A172 (cell line): ENCODE data around the gene MICALL2. TPM values are rescaled to one million over a fixed set of nuclear protein-coding genes. Genes with fewer than 3 reads are reported as not detected.

Experiments used
- DNase-seq: peaks from one replicate; pipeline ENCODE4 v3.0.0-alpha.2; 2015; ENCODE audit warnings: low spot score
- total RNA-seq: library from RNA; depleted of rRNA; stranded (reverse); fragments of >200 nt; shearing (Covaris generic); gene quantifications from 2 replicates; pipeline ENCODE4 v1.2.3, GENCODE V29; 2014; rRNA removed

The MICALL2 gene
- 21.2 and 28.2 TPM in 2 replicates for total RNA-seq

- DNase-seq = peak; percentile 89
Measured at GRCh38 chr7:1458683-1459511, at the start of gene MICALL2. TSS of gene MICALL2 (minus strand) at chr7:1459470. CDS start at chr7:1459326, 144 bp downstream.

- DNase-seq = no peak
Measured at GRCh38 chr7:1508277-1508758, 49.0 kb upstream of the MICALL2 start.

- no peak for DNase-seq
Measured at GRCh38 chr7:1505731-1506550, 46.7 kb upstream of the MICALL2 start.

GRCh38 chr7:1503816-1504775 is 44.8 kb upstream of the MICALL2 start, which contains the start of gene INTS1:
TSS of gene INTS1 (minus strand) at chr7:1504389. CDS start at chr7:1503960, 429 bp downstream.
- peak; percentile 89 for DNase-seq

- no peak for DNase-seq
Measured at GRCh38 chr7:1503390-1503789, 44.1 kb upstream of the MICALL2 start.

- no peak for DNase-seq
Measured at GRCh38 chr7:1502845-1503244, 43.6 kb upstream of the MICALL2 start.

- DNase-seq = no peak
Measured at GRCh38 chr7:1501487-1502270, 42.4 kb upstream of the MICALL2 start.

GRCh38 chr7:1500064-1500807 is 41.0 kb upstream of the MICALL2 start:
- DNase-seq = no peak

GRCh38 chr7:1499367-1500029 is 40.2 kb upstream of the MICALL2 start:
- DNase-seq = no peak

- DNase-seq = no peak
Measured at GRCh38 chr7:1498370-1499305, 39.4 kb upstream of the MICALL2 start.

- DNase-seq = no peak
Measured at GRCh38 chr7:1497293-1497927, 38.1 kb upstream of the MICALL2 start.

- no peak for DNase-seq
Measured at GRCh38 chr7:1496531-1497292, 37.4 kb upstream of the MICALL2 start.

- DNase-seq = no peak
Measured at GRCh38 chr7:1495564-1496242, 36.4 kb upstream of the MICALL2 start.

GRCh38 chr7:1494866-1495563 is 35.7 kb upstream of the MICALL2 start:
- DNase-seq = no peak

GRCh38 chr7:1494447-1494846 is 35.2 kb upstream of the MICALL2 start:
- DNase-seq = no peak

- no peak for DNase-seq
Measured at GRCh38 chr7:1493571-1493970, 34.3 kb upstream of the MICALL2 start.
